H9 (cell line): ENCODE results near the gene NCOA6. TPM values are rescaled to one million over a fixed set of nuclear protein-coding genes. Genes with fewer than 3 reads are reported as not detected.

Source experiments
- DNase-seq: peaks from one replicate; pipeline ENCODE4 v3.0.0-alpha.2; 2017
- H2AFZ ChIP-seq: one replicate; pipeline ENCODE4 v1.6.1; 2013; ENCODE audit warnings: mild to moderate bottlenecking, low read length, control low read depth, moderate library complexity
- H2AK5ac ChIP-seq: 2 replicates; pipeline ENCODE4 v1.6.1; 2013; ENCODE audit warnings: low read length, control low read depth, mixed read lengths; ENCODE audit not compliant: insufficient read length
- H2BK120ac ChIP-seq: one replicate; pipeline ENCODE4 v1.6.1; 2013; ENCODE audit warnings: low read depth, mild to moderate bottlenecking, low read length, control low read depth, inconsistent platforms; ENCODE audit not compliant: poor library complexity, severe bottlenecking
- H2BK12ac ChIP-seq: 2 replicates; pipeline ENCODE4 v1.6.1; 2013; ENCODE audit warnings: low read length, control low read depth, mixed read lengths, low read depth; ENCODE audit not compliant: insufficient read length
- H2BK15ac ChIP-seq: 2 replicates; pipeline ENCODE4 v1.6.1; 2013; ENCODE audit warnings: low read depth, low read length, control low read depth
- H2BK20ac ChIP-seq: one replicate; pipeline ENCODE4 v1.6.1; 2013; ENCODE audit warnings: low read depth, mild to moderate bottlenecking, low read length, control low read depth, inconsistent platforms; ENCODE audit not compliant: poor library complexity, severe bottlenecking
- H2BK5ac ChIP-seq: 2 replicates; pipeline ENCODE4 v1.6.1; 2013; ENCODE audit warnings: low read length, control low read depth, mixed read lengths; ENCODE audit not compliant: insufficient read length
- H3K14ac ChIP-seq: 2 replicates; pipeline ENCODE4 v1.6.1; 2013; ENCODE audit warnings: low read length, control low read depth; ENCODE audit not compliant: insufficient read depth
- H3K18ac ChIP-seq: 2 replicates; pipeline ENCODE4 v1.6.1; 2013; ENCODE audit warnings: low read depth, mild to moderate bottlenecking, mixed read lengths, low read length, control low read depth; ENCODE audit not compliant: insufficient read length
- H3K23ac ChIP-seq: 2 replicates; pipeline ENCODE4 v1.6.1; 2013; ENCODE audit warnings: low read length, control low read depth, mixed read lengths, low read depth; ENCODE audit not compliant: insufficient read length
- H3K23me2 ChIP-seq: 2 replicates; pipeline ENCODE4 v1.6.1; 2013; ENCODE audit warnings: low read depth, mild to moderate bottlenecking, mixed read lengths, low read length, control low read depth; ENCODE audit not compliant: insufficient read length, poor library complexity, severe bottlenecking
- H3K27ac ChIP-seq: 2 replicates; pipeline ENCODE4 v1.5.1; 2013; ENCODE audit warnings: low read length, control low read depth, mixed read lengths, low read depth; ENCODE audit not compliant: insufficient read length
- H3K27me3 ChIP-seq: 2 replicates; pipeline ENCODE4 v1.6.1; 2013; ENCODE audit warnings: low read length, control low read depth, inconsistent platforms; ENCODE audit not compliant: insufficient read depth
- H3K4ac ChIP-seq: 2 replicates; pipeline ENCODE4 v1.6.1; 2013; ENCODE audit warnings: low read depth, mild to moderate bottlenecking, control low read depth, inconsistent platforms, low read length, moderate library complexity
- H3K4me1 ChIP-seq: 2 replicates; pipeline ENCODE4 v1.6.1; 2013; ENCODE audit warnings: low read length, control low read depth, inconsistent platforms; ENCODE audit not compliant: insufficient read depth
- H3K4me2 ChIP-seq: 2 replicates; pipeline ENCODE4 v1.6.1; 2013; ENCODE audit warnings: low read length, control low read depth, mixed read lengths; ENCODE audit not compliant: insufficient read length, insufficient read depth
- H3K56ac ChIP-seq: 2 replicates; pipeline ENCODE4 v1.6.1; 2013; ENCODE audit warnings: low read depth, mild to moderate bottlenecking, mixed read lengths, low read length, control low read depth; ENCODE audit not compliant: insufficient read length
- H3K79me1 ChIP-seq: 2 replicates; pipeline ENCODE4 v1.6.1; 2013; ENCODE audit warnings: low read depth, mild to moderate bottlenecking, moderate library complexity, low read length, control low read depth, inconsistent platforms; ENCODE audit not compliant: insufficient read depth, poor library complexity, severe bottlenecking
- H3K79me2 ChIP-seq: 2 replicates; pipeline ENCODE4 v1.6.1; 2013; ENCODE audit warnings: low read length, control low read depth, inconsistent platforms; ENCODE audit not compliant: insufficient read depth
- H3K9ac ChIP-seq: 2 replicates; pipeline ENCODE4 v1.6.1; 2013; ENCODE audit warnings: low read length, control low read depth, mixed read lengths; ENCODE audit not compliant: insufficient read length; ENCODE audit errors: extremely low read depth
- H3K9me3 ChIP-seq: one replicate; pipeline ENCODE4 v1.6.1; 2013; ENCODE audit warnings: low read depth, low read length, inconsistent platforms; ENCODE audit not compliant: control insufficient read depth
- H3T11ph ChIP-seq: one replicate; pipeline ENCODE4 v1.6.1; 2013; ENCODE audit warnings: mild to moderate bottlenecking, low read length, control low read depth, inconsistent platforms
- H4K20me1 ChIP-seq: one replicate; pipeline ENCODE4 v1.6.1; 2013; ENCODE audit not compliant: control insufficient read depth, insufficient read length, insufficient read depth
- H4K5ac ChIP-seq: 2 replicates; pipeline ENCODE4 v1.6.1; 2013; ENCODE audit warnings: low read depth, mild to moderate bottlenecking, mixed read lengths, low read length, control low read depth; ENCODE audit not compliant: insufficient read length
- H4K8ac ChIP-seq: replicated peaks from 2 replicates; pipeline ENCODE4 v1.6.1; 2013; ENCODE audit warnings: low read length, control low read depth, mixed read lengths, low read depth; ENCODE audit not compliant: insufficient read length
- H4K91ac ChIP-seq: 2 replicates; pipeline ENCODE4 v1.6.1; 2013; ENCODE audit warnings: low read depth, mild to moderate bottlenecking, moderate library complexity, mixed read lengths, low read length, control low read depth; ENCODE audit not compliant: insufficient read length
- H3K27ac Mint-ChIP-seq, 3 experiments: 2 replicates in 2 of 3; 3 replicates in 1 of 3; pipeline ENCODE4 v1.8.0; 2020 to 2021; ENCODE audit warnings: mixed read lengths in 3 of 3, mild to moderate bottlenecking in 1 of 3, moderate library complexity in 1 of 3
- H3K27me3 Mint-ChIP-seq: 2 replicates; pipeline ENCODE4 v1.8.0; 2021; ENCODE audit warnings: low read depth, mild to moderate bottlenecking, moderate library complexity, mixed read lengths
- H3K36me3 Mint-ChIP-seq, 3 experiments: 2 replicates in 2 of 3; 3 replicates in 1 of 3; pipeline ENCODE4 v1.8.0; 2020 to 2021; ENCODE audit warnings: low read depth in 3 of 3, mixed read lengths in 3 of 3; ENCODE audit not compliant: insufficient read depth in 1 of 3
- H3K4me1 Mint-ChIP-seq, 2 experiments: 2 replicates each; pipeline ENCODE4 v1.8.0; 2020; ENCODE audit warnings: mixed read lengths in 2 of 2
- H3K4me3 Mint-ChIP-seq, 2 experiments: 2 replicates in 1 of 2; 3 replicates in 1 of 2; pipeline ENCODE4 v1.8.0; 2020 to 2021; ENCODE audit warnings: mild to moderate bottlenecking in 2 of 2, mixed read lengths in 2 of 2, moderate library complexity in 1 of 2
- H3K9me3 Mint-ChIP-seq, 2 experiments: 2 replicates in 1 of 2; 3 replicates in 1 of 2; pipeline ENCODE4 v1.8.0; 2020; ENCODE audit warnings: mild to moderate bottlenecking in 2 of 2, mixed read lengths in 2 of 2, moderate library complexity in 1 of 2
- WGBS: extraction: QIAGEN DNeasy Blood & Tissue Kit; methylation state at CpG from one replicate; pipeline ENCODE4 v1.1.7; 2013; ENCODE audit warnings: missing lambda C conversion rate, low lambda C conversion rate, mixed read lengths; ENCODE audit not compliant: insufficient read length; ENCODE audit errors: extremely low coverage; 5-methylcytosine and 5-hydroxymethylcytosine counted together
- total RNA-seq: library from RNA; stranded (reverse); gene quantifications from 2 replicates; pipeline ENCODE4 v1.2.1, GENCODE V29; 2021
- TF ChIP-seq, protein P1 (sequence below): fragments of 200-600 bp; sonication (generic); conservative IDR thresholded peaks from 3 replicates; pipeline ENCODE4 v1.8.0; 2021; ENCODE audit warnings: antibody characterized with exemption, mild to moderate bottlenecking

NCOA6 gene
- total RNA-seq, 1 experiment from 2014 or later = 23.9 TPM

DNA sequence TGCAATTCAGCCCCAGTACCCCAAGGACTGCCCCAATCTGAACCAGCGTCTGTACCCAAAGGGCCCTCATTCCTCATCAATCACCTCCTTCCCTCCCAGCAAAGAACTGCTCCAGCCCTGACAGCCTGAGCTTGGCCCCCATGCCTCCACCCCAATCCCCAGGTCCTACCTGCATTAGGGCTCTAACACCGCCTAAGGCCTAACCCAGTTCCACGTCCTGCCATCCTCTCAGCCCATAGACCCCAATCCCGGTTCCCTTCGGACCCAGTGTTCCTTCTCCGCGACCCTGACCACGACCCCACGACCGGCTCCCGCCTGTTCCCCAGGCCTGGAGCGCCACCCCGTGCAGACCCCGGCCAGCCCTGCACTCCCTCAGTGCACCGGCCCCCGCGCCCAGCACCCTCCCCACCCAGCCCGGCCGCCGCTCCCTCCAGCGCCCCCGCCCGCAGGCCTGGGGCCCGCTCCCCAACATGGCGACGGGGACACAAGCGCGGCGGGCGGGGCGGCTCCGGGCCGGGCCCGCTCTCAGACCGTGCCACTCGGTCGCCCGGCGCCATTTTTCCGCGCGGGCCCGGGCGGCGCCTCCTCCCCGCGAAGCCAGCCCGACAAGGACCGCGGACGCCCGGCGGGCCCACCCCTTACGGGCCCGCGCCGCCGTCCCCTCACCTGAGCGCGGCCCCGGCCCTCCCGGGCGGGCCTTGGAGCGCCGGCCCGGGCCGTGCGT, 483 bp downstream of the NCOA6 start:
- Histone ChIP-seq H2AFZ (no peak overlapping the region), H3K9ac (peak overlapping the region; percentile 2), H2BK20ac (no peak overlapping the region), H3K4ac (no peak overlapping the region), H4K20me1 (no peaks in the 10 kb centered on the region), H3K18ac (peak overlapping the region; percentile 0), H3T11ph (no peak overlapping the region), H3K9me3 (no peaks in the 10 kb centered on the region), H4K8ac (no peak overlapping the region), H3K23ac (no peak overlapping the region), H3K27me3 (no peaks in the 10 kb centered on the region; the same call in 1 of the 2 replicates), H4K91ac (no peak overlapping the region), H3K79me2 (no peaks in the 10 kb centered on the region; the same call in 1 of the 2 replicates), H3K14ac (peak overlapping the region; percentile 72; the same call in 1 of the 2 replicates), H2BK120ac (no peak overlapping the region), H3K27ac (no peak overlapping the region), H3K56ac (no peak overlapping the region), H3K4me2 (peak overlapping the region; percentile 57), H3K79me1 (no peaks in the 10 kb centered on the region), H2BK12ac (no peak overlapping the region), H2AK5ac (no peak overlapping the region), H2BK5ac (no peak overlapping the region), H4K5ac (no peak overlapping the region), H3K4me1 (no peaks in the 10 kb centered on the region), H3K23me2 (peaks cover 5% of the 10 kb centered on the region), H2BK15ac (no peak overlapping the region)
- Mint-ChIP-seq H3K9me3 (no peaks in the 10 kb centered on the region), H3K4me3 (peak overlapping the region; percentile 90 to 99), H3K27me3 (peaks cover 6% of the 10 kb centered on the region; the same call in 1 of the 2 replicates), H3K4me1 (peaks cover 11 to 22% of the 10 kb centered on the region in 2 experiments), H3K27ac (peak overlapping the region; percentile 92 to 98 (median 96)), H3K36me3 (peaks cover 0 to 5% (median 3%) of the 10 kb centered on the region in 3 experiments; a peak in 3 of 7 replicates)
- peak; percentile 77 for DNase-seq
- TF ChIP-seq, protein P1, sequence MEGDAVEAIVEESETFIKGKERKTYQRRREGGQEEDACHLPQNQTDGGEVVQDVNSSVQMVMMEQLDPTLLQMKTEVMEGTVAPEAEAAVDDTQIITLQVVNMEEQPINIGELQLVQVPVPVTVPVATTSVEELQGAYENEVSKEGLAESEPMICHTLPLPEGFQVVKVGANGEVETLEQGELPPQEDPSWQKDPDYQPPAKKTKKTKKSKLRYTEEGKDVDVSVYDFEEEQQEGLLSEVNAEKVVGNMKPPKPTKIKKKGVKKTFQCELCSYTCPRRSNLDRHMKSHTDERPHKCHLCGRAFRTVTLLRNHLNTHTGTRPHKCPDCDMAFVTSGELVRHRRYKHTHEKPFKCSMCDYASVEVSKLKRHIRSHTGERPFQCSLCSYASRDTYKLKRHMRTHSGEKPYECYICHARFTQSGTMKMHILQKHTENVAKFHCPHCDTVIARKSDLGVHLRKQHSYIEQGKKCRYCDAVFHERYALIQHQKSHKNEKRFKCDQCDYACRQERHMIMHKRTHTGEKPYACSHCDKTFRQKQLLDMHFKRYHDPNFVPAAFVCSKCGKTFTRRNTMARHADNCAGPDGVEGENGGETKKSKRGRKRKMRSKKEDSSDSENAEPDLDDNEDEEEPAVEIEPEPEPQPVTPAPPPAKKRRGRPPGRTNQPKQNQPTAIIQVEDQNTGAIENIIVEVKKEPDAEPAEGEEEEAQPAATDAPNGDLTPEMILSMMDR = peak; percentile 23; the same call in 1 of the 3 replicates
- WGBS = no CpG with 5 or more reads among the region's 68 CpGs
